NCI-H2196 (cell line): ENCODE data around the gene UBE2F.

Source experiments
- DNase-seq: peaks from one replicate; lab custom pipeline; 2025; ENCODE audit not compliant: unreplicated experiment; lab: John Stamatoyannopoulos, UW

The UBE2F gene

DNA sequence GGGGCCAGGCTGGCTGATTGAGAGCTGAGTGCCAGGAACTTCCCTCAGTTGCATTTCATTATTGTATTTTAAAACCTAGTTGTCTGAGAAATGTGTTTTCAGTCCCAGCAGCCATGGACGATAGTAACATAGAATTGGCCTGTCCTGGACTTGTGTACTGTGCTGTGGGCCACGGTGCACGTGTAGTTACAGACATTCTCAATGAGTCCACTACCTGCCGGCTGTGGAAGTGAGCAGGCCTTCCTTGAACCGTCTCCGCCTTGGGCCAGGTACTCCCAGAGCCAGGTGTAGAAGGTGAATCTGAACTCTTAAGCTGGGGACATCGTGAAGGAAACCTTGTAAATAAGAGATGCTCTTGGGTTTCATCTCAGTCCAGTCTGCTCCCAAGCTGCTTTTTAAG is 47.0 kb downstream of the UBE2F start:
- no peak for DNase-seq

DNA sequence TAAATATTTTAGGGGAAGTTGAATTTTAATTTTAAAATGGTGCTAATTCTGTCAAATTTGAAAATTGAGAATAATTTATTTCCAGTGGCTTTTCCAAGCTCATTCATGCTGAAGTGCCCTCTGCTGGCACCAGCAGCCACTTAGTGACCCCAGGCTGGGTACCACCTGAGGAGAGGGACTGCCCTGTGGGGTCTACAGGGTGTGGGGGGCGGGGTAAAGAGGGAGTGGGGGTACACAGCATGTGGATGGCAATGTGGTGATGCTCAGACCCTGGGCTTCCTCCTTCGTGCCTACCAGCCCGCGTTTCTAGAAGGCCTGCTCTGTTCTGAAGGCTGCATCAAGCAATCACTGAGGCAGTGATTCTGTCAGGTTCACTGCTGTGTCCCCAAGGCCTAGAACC is 48.9 kb downstream of the UBE2F start:
- DNase-seq: no peak

DNA sequence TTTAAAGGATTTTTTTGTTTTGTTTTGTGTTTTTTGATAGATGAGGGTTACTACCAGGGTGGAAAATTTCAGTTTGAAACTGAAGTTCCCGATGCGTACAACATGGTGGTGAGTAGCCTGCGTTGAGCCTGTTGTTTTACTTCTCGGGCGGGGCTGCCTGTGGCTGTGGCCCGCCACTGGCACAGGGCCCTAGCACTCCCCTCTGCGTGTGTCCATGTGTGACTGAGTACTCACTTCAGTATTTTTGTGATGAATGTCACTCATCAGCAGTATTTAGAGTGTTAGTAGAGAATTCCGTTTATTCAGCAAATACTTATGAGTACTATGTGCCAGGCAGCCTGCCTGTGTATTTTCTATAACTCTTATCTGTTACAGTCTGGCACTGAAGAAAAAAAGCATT is 49.7 kb downstream of the UBE2F start:
- DNase-seq: no peak

DNA sequence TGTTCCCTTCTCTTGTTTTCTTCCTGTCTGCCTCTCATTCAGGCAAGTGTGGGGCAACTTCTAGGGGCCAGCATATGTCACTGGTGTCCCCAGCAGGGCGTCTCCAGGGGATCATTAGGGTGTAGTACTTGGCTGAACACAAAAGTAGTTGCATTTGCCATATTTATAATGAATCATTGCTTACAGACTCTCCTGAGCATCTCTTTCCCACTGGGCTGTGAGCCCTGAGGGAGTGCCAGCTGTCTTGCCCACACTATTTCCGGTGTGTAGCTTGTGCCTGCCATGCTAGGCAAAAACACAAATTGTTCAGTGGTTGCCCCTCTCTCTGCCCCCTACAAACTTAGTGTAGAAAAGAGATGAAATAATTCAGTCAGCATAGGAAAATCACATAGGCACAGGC is 53.1 kb downstream of the UBE2F start:
- no peak for DNase-seq

DNA sequence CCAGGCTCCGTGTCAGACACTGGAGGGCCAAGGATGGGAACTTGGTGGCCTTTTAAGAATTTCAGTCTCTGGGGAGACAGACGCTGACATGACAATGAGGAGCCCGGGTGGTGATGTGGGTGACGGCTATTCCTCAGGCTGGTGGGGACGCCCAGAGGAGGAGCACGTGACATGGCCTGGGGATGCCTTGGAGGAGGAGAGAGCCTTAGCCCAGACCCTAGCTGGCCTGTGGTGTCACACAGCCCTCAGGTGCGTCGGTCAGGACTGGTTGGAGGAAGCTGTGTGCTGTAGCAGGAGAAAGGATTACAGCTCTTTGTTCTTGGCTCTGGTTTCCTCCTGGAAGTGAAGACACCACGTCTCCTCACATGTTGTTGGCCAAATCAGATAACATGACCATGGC is 54.0 kb downstream of the UBE2F start:
- no peak for DNase-seq

DNA sequence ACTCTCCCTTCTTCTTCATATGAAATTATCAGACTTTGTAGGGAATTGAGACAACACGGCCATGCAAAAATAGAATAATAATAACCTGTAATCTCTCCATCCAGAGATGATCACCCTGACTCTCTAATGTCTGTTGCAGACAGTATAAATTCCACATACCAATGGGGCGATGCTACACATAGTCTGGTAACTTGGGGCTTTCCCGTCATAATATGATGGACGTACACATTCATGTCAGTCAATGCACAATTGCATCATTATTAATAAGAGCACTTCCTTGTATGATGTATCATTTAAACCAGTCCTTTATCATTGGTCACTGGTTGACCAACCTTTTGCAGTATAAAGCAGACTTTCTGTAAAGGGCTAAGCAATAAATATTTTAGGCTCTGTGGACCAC is 54.5 kb downstream of the UBE2F start:
- DNase-seq: no peak

DNA sequence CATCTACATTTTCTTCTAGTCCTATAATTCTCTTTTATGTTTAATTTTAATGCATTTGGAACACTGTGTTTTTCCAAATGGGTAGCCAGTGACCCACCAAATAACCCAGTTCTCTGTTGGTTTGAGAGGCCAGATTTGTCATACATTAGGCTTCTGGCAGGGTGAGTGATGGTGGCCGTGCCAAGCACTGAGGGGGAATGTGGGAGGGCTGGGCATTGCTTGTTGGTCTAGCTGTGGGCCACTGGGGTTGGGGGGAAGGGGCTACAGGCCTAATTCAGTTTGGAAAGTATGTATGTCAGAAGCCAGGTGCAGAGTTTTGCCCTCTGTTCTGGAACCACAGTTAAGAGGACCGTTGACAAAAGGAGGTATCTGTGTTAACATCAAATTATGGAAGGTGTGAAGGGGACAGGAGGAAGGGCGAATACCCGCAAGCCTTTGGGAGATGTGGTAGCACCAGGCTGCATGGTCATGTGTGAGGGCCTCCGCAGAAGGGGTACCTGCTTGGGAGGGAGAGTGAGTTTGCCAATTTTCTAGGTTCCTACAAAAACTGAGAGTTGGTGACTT is 55.9 kb downstream of the UBE2F start:
- no peak for DNase-seq

DNA sequence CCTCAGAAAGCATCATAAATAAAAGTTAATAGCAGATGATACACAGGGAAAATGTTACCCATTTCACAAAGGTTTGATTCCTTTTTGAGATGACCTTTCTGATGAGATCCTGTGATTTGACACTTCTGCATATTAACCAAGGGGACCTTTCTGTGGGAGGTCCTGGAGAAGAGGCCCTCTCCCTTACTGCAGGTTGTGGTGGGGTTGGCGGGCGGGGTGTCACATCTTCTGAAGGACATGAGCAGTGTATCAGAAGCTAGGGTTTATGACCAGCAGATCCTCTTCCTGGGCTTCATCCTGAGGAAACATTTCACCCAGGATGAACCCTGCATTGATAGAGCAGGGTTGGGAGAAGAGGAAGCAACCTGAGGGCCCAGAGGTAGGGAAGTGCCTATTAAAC is 56.8 kb downstream of the UBE2F start:
- DNase-seq: no peak

DNA sequence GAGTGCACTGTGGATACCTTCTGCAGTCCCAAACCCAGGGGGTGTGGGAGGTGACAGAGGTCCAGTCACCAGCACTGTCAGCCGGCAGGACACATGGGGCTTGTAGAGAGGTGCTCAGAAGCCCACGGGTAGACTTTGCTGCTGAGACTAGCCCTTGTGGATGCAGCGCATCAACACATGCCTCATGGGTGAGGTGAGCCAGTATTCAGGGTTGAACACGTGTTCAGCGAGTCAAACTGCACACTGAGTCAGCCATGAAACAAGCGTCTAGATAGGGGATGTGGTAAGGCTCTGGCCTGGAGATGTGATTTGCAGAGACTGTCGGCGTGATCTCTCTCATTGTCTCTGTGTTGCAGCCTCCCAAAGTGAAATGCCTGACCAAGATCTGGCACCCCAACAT is 58.2 kb downstream of the UBE2F start:
- DNase-seq: no peak

DNA sequence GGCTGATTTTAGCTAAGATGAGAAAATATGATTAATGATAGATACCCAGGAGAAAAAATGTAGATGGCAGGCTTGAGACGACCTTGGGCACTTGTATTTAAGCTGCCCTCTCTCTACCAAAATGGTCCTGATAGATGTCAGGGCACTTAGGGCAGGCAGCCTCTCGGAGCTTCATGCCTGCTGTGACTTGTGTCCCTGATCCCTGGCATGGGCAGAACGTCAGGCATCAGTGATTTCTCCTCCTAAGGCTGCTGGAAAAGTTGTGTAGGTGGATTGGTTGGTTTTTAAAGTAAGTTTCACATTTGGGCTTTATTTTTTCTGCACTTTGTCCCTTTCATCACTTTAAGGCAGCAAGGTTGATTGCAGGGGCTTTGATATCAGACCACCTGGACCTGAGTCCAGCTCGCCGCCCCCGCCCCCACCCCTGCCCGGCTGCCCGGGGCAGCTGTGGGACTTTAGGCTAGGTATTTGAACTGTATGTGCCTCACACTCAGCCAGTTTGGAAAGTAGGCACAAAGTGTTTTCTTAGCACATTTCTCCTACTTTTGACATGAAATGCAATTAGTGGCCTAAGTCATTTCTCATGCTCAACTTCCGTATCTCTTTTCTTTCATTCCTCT is 59.0 kb downstream of the UBE2F start:
- no peak for DNase-seq

DNA sequence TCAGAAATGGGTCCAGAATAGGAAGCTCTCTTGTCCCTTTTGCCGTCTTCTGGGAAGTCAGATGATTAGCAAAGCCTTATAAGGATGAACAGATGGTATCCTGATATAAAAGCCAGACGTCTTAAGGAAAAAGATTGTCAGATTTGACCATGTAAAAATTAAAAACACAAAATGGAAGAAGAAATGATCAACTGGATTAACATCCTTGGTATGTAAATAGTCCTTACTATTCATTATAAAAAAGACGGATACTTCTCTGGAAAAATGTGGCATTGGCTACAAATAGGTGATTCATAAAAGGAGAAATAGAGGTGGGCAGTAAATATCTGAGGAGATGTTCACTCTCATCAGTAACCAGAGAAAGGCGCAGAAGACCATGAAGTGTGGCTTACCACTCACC is 60.2 kb downstream of the UBE2F start:
- no peak for DNase-seq

DNA sequence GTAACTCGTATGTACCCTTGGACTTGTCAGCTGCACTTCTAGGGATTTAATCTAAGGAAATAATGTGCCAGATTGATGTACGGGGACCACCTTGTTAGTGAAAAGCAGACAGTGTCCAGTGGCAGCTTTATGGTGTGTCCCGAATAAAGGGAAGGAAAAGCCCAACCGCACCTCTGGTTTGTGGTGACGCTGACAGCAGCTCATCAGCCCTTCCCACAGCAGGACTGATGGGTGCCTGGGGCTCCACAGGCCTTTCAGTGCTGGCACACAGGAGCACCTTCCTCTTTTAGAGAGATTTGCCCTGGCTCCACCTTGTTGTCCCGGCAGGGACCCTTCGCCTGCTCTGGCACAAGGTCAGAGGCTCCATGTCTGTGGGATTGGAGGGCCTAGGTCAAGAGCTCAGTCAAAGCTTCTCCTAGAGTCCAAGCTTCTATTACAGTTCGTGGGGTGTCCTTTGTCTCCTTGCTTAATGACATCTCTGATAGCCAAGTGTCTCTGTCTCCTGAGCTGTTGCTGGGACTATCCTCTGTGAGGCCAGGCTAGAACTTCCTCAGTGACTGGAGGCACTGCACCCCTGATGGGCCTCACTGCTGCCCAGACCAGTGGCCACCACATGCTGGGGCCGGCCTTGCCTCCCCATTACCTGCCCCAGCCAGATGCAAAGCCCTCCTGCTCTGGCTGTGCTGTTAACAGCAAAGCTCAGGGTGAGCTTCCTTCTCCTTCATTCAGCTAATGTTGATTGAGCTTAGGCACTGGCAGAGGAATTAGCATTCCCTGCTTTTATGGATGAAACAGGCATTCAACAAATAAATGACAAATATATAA is 61.0 kb downstream of the UBE2F start:
- DNase-seq: no peak

DNA sequence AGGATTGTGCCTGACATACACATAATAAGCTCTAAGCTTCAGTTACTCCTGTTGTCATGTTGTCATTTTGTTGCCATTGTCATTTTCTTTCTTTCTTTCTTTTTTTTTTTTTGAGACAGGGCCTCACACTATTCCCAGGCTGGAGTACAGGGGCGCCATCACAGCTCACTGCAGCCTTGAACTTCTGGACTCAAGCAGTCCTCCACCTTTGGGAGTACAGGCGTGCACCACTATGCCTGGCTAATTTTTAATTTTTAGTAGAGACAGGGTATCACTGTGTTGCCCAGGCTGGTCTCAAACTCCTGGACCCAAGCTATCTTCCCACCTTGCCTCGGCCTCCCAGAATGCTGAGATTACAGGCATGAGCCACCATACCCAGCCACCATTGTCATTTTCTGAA is 63.0 kb downstream of the UBE2F start:
- DNase-seq: no peak

DNA sequence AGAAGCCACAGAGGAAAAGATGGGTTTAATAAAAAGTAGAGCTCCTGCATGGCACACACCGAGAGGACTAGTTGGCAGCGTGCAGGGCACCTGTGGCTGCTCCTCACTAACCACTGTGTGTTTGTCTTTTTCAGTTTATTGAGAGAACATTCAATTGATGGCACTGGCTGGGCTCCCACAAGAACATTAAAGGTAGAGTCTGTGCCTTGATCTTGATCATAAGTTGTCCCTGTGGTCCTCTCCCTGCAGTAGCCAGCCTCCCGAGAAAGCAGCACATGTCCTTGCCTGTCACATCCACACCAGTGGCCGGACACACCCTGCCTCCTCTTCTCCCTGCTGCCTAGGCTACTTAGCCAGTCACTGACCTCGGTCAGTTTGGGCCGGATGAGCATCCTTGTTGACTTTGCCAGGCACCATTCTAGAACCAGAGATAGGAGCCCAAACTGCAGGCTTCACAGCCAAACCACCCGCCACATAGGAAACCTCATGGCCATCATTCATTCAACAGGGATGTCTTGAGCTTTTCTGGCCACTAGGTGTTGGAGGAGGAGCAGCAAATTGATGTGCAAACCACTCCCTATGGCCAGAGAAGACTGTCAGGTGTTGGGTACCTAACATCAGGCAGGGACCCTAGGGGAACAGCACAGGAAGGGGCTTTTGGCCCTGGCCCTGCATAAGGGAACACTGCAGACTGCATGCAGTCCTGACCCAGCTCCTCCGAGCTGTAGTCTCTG is 63.8 kb downstream of the UBE2F start:
- DNase-seq: no peak

DNA sequence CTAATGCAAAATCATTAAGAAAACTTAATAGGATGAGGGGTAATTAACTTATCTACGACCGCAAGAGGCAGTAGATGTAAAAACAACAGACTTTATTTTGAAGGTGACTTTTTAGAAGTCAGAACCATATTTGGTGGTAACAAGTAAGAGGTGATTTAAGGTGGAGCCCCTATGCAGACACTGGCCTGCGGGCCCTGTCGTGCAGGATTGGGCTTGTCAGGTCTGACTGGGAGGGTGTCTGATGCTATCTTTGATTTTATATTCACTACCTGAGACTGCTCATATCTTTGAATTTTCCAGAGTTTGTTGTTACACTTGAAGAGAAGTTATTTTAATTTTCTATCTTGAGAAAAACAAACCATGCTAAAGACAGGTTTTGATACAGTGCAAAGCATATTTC is 64.9 kb downstream of the UBE2F start:
- DNase-seq: no peak

DNA sequence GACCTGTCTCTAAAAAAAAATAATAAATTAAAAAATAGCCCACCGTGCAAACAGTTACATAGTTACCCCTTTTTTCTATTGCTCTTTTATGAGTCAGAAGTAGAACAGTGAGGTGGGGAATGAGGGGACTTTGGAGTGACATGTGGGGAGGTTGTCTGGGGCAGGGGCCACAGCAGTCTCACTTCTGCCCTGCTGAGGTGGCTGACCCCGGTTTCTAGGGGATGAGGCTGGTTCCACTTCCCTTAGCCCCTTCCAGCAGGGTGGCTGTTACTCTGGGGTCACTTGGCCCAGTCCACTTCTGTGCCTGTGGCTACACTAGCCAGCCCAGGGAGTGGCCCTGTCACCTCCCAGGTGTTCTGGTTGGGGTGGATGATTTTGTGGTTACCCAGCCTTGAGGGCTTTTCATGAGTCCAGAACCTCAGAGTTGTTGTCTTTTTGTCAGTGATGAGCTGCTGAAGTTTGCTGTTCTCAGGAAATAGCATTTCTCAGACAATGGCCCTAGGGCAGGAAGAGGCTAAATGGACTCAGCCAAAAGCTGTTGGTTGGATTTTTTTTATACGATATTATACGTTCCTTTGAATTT is 66.0 kb downstream of the UBE2F start:
- no peak for DNase-seq

DNA sequence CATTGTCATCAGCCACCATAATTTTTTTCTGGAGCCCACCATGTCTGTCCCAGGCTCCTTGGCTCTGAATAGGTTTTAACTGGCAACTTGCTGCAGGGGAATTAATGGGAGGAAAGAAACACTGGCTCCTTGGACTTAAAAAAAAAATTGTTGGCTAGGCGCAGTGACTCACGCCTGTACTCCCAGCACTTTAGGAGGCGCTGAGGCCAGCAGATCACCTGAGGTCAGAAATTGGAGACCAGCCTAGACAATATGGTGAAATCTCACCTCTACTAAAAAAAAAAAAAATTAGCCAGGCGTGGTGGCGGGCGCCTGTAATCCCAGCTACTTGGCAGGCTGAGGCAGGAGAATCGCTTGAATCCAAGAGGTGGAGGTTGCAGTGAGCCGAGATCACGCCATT is 67.2 kb downstream of the UBE2F start:
- peak; percentile 5 for DNase-seq

DNA sequence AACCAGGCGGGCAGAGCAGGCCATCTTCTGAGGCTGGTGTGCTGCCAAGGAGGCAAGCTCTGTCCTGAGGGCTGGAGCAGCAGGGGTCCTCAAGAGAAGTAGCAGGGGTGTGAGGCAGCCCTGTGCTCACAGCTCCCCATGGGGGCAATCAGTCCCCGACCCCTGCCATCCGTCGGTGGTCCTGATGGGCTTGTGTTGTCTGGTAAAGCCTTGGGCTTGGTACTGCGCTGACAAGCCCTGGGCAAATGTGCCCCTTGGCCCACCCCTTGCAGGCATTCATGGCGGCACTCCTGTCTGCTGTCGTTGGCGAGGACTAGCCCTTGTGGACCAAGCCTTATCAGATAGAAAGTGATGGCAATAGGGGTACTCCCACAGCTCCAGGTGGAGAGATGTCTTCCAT is 71.4 kb downstream of the UBE2F start:
- DNase-seq: no peak

DNA sequence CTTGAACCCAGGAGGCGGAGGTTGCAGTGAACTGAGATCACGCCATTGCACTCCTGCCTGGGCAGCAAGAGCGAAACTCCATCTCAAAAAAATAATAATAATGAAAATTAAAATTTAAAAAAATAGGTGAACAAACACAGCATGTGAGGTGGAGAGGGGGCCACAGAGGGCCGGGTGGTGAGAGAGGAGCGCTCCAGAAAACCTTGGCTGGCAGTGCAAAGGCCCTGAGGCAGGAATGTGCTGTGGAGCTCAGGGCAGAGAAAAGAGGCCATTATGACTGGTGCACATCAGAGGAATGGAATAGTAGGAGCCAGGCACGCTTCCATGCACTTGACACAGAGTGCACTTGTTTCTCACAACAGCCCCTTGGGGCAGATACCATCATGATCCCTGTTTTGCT is 72.3 kb downstream of the UBE2F start:
- DNase-seq: no peak

DNA sequence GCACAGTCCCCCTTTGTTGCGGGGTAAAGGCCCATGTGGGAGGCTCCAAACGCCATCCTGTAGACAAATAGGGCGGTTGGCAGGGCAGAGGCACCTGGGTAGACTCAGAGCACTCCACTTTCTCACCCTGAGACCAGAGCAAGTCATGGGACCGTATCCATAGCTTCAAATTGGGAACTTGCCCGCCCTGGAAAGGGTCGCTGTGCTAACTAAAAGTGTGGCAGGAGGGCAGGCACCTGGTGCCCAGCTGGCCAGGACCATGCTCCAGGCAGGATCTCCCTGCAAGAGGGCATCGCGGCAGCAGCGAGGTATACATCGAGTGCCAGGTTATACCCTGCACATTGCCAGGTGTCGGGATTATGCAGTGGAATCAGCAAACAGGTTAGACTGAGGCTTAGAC is 73.2 kb downstream of the UBE2F start:
- DNase-seq: no peak

DNA sequence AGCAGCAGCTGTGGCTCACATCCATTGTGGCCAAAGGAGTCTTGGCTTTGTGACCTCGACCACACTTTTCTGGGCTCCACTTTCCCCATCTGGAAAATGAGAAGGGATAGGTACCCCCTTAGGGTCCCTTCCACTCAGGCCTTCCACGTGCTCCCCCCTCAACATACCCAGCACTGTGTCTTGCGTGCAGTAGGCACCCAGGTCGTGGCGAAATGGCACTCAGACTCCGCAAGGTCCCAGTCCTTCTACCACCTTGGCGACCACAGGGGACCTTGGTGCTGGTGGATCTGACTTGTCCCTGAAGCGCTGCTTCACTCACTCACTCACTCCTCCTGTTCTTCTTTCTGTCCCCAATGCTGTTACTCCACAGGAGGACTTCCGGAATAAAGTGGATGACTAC is 74.1 kb downstream of the UBE2F start:
- DNase-seq: no peak

DNA sequence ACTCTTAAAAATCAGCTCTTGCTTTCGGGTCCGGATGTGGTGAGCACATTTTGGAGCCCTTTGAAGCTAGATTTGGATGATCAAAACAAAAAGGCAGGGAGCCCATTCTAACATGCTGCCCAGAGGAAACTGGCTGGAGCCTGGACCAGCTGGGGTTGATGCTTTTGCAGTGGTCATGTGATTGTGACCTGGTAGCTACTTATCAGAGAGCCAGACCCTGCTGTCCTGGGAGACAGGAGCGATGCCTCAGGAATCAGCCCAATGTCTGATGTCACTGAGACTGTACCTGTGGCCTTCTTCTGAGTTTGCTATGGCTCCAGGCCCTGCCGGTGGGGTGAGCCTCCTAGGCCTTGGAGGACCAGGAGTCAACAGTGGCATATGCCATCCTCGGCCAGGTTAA is 75.3 kb downstream of the UBE2F start:
- DNase-seq: no peak
